Measurements from ENCODE around the gene U2AF2.

- TF ChIP-seq POLR2A (IDR thresholded peaks at IDR 0.05; ENCODE audit: low read depth) (no peak), CTCF (IDR thresholded peaks at IDR 0.05) (no peak)
These were observed 440 bp upstream of the U2AF2 start for GRCh38 chr19:55654323-55654867.
